ENCODE measurements around the gene NFU1. TPM values are rescaled to one million over a fixed set of nuclear protein-coding genes. Genes with fewer than 3 reads are reported as not detected.

The NFU1 gene
- total RNA-seq, 2 donors from 2014 or later = 31.8 to 43.0 TPM

GRCh38 chr2:69382547-69382946, 54.7 kb downstream of the NFU1 start:
- Histone ChIP-seq H3K27ac (no peak overlapping the region), H3K36me3 (no peaks in the 10 kb centered on the region)

DNA sequence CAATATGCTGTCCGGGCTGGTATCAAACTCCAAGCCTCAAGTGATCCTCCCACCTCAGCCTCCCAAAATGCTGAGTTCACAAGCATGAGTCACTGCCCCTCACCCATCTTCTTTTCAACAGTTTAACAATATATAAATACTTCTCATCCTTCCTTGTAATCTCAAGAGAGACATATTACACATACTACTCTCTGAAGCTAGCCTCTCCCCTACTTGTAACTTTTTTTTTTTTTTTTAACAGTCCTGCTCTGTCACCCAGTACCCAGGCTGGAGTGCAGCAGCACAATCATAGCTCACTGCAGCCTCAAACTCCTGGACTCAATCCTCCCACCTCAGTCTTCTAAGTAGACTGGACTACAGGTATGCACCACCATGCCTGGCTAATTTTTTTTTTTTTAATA, 55.9 kb downstream of the NFU1 start:
- DNase-seq (ENCODE audit: low spot score) = no peak
- no peak overlapping the region for H3K4me3 ChIP-seq
- no peaks in the 10 kb centered on the region for H3K27me3 ChIP-seq
- H3K36me3 ChIP-seq = no peaks in the 10 kb centered on the region
- no peak overlapping the region for H3K27ac ChIP-seq
- peaks cover 0 to 33% of the 10 kb centered on the region in 2 donors for H3K4me1 ChIP-seq
- H3K9me3 ChIP-seq = no peaks in the 10 kb centered on the region
- TF ChIP-seq, protein P1, sequence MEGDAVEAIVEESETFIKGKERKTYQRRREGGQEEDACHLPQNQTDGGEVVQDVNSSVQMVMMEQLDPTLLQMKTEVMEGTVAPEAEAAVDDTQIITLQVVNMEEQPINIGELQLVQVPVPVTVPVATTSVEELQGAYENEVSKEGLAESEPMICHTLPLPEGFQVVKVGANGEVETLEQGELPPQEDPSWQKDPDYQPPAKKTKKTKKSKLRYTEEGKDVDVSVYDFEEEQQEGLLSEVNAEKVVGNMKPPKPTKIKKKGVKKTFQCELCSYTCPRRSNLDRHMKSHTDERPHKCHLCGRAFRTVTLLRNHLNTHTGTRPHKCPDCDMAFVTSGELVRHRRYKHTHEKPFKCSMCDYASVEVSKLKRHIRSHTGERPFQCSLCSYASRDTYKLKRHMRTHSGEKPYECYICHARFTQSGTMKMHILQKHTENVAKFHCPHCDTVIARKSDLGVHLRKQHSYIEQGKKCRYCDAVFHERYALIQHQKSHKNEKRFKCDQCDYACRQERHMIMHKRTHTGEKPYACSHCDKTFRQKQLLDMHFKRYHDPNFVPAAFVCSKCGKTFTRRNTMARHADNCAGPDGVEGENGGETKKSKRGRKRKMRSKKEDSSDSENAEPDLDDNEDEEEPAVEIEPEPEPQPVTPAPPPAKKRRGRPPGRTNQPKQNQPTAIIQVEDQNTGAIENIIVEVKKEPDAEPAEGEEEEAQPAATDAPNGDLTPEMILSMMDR (IDR thresholded peaks at IDR 0.05) = no peak

More at GRCh38 chr2:69382547-69382946, 54.7 kb downstream of the NFU1 start:
- Histone ChIP-seq H3K4me1 (peaks cover 0 to 36% of the 10 kb centered on the region in 2 donors), H3K4me3 (no peak overlapping the region), H3K27me3 (no peaks in the 10 kb centered on the region), H3K9me3 (no peaks in the 10 kb centered on the region)
- DNase-seq (ENCODE audit: low spot score) = no peak
- TF ChIP-seq, protein P1 (IDR thresholded peaks at IDR 0.05) = no peak

DNA sequence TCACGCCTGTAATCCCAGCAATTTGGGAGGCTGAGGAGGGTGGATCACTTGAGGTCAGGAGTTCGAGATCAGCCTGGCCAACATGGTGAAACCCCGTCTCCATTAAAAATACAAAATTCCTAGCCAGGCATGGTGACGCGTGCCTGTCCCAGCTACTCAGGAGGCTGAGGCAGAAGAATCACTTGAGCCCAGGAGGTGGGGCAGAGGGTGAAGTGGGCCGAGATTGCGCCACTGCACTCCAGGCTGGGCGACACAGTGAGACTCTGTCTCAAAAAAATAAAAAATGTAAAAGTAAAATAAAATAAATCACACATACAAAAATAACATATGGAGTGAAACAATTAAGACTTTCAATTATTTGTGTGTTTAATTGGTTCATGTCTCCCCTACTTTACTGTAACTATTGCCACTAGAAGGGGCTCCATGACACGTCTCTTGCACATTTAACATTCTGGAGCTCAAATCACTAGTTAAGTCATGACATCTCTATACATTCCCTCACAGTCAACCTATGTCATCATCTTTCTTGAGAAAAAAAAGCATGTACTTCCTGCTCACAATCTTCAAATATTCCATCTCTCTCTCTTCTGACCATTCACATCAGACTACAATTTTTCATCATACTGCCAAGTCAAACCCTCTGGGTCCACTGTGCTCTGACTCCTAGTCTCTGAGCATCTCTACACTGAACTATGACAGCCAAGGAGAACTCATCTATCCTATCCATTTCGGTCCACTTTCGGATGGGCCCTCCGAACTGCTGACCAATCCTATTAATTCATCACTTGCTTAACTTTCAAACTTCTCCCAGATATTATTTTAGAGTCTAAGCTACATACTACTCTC, 56.9 kb downstream of the NFU1 start:
- TF ChIP-seq, protein P1 (IDR thresholded peaks at IDR 0.05) = no peak
- DNase-seq (ENCODE audit: low spot score) = no peak
- no peaks in the 10 kb centered on the region for H3K36me3 ChIP-seq
- H3K27ac ChIP-seq = no peak overlapping the region
- H3K4me1 ChIP-seq = peaks cover 0 to 34% of the 10 kb centered on the region in 2 donors
- H3K9me3 ChIP-seq = no peaks in the 10 kb centered on the region
- H3K4me3 ChIP-seq = no peak overlapping the region
- no peaks in the 10 kb centered on the region for H3K27me3 ChIP-seq

- Histone ChIP-seq H3K9me3 (no peaks in the 10 kb centered on the region), H3K27me3 (no peaks in the 10 kb centered on the region), H3K36me3 (peaks cover 15% of the 10 kb centered on the region), H3K4me3 (no peak overlapping the region), H3K4me1 (peaks cover 0 to 14% of the 10 kb centered on the region in 2 donors), H3K27ac (no peak overlapping the region)
- DNase-seq (ENCODE audit: low spot score) = no peak
- TF ChIP-seq, protein P1 (IDR thresholded peaks at IDR 0.05) = no peak
Measured at GRCh38 chr2:69376403-69376802, 60.8 kb downstream of the NFU1 start.

GRCh38 chr2:69375494-69376353, 61.5 kb downstream of the NFU1 start:
- Histone ChIP-seq H3K36me3 (peaks cover 21% of the 10 kb centered on the region), H3K4me3 (no peak overlapping the region), H3K27me3 (no peaks in the 10 kb centered on the region), H3K4me1 (peaks cover 0 to 14% of the 10 kb centered on the region in 2 donors), H3K27ac (no peak overlapping the region), H3K9me3 (no peaks in the 10 kb centered on the region)
- no peak for DNase-seq (ENCODE audit: low spot score)
- TF ChIP-seq, protein P1 (IDR thresholded peaks at IDR 0.05) = peak; percentile 24 to 72

Measured in right atrium auricular region (tissue), 2 donors.